Measurements from ENCODE around the gene FAM47B.

- TF ChIP-seq CTCF (IDR thresholded peaks at IDR 0.05) (no peak), POLR2A (IDR thresholded peaks at IDR 0.05) (no peak)
Measured at GRCh38 chrX:34903316-34903715, 39.3 kb upstream of the FAM47B start.

Data from lower leg skin (tissue), 3 donors.